ENCODE data around the gene TLL1.

GRCh38 chr4:165861363-165861762 is 11.7 kb upstream of the TLL1 start:
- TF ChIP-seq CTCF (conservative IDR thresholded peaks at IDR 0.05) (no peak), ZFX (IDR thresholded peaks at IDR 0.05) (no peak)

Data from C4-2B (cell line).